MM.1S (cell line): ENCODE data around the gene CTSW.

Experiments
- CTCF ChIP-seq: fragments of 300-600 bp; sonication (generic); IDR thresholded peaks from 2 replicates; pipeline ENCODE4 v1.5.1; 2016; ENCODE audit warnings: antibody characterized with exemption, low read length, mixed read lengths
- EZH2 ChIP-seq: fragments of 300-600 bp; sonication (generic); optimal IDR thresholded peaks from 2 replicates; pipeline ENCODE3; 2017; ENCODE audit warnings: low read depth, mild to moderate bottlenecking, antibody characterized with exemption, low read length, mixed read lengths
- EZH2phosphoT487 ChIP-seq: fragments of 300-600 bp; sonication (generic); IDR thresholded peaks from 2 replicates; pipeline ENCODE4 v1.6.1; 2018; ENCODE audit warnings: antibody characterized with exemption, low read length

GRCh38 chr11:65861533-65862183, 18.0 kb upstream of the CTSW start:
- TF ChIP-seq CTCF = no peak
- TF ChIP-seq EZH2 = no peak
- TF ChIP-seq EZH2phosphoT487 = no peak
